ENCODE data around the gene PGA3.

PGA3 gene

GRCh38 chr11:61256710-61257482, 53.6 kb downstream of the PGA3 start:
- no peak overlapping the region for H3K4me3 ChIP-seq
- H3K27me3 ChIP-seq (ENCODE audit: low read depth), result no peaks in the 10 kb centered on the region
- DNase-seq (ENCODE audit: low spot score in 2 of 2), result no peak
- H3K9me3 ChIP-seq, result no peaks in the 10 kb centered on the region
- in situ Hi-C loops (cut with MboI; ENCODE audit: low sequenced_read_pairs), result no loop called here
- no peaks in the 10 kb centered on the region for H3K4me1 ChIP-seq
- no peaks in the 10 kb centered on the region for H3K36me3 ChIP-seq (replicated peaks)

DNA sequence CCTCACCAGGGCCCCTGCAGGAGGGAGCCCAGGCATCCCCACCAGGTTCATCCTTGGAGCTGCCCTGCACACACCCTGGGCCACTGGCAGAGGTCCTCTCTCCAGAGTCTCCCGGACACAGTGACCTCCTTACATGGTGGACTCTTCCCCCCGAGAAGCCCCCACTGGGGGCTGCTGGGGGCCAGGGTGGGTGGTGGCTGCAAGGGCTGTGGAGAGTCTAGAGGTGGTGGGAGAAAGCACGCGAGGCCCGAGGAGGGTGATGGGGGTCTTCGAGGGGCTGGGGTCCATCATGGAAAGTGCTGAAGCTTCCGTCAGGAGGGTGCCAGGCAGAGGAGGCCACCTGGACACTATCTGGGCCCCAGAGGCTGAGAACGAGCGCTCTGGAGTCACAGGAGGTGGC, 55.2 kb downstream of the PGA3 start:
- in situ Hi-C loops (cut with MboI; ENCODE audit: low sequenced_read_pairs), result no loop called here
- Histone ChIP-seq H3K36me3 (replicated peaks) (no peaks in the 10 kb centered on the region), H3K4me1 (no peaks in the 10 kb centered on the region), H3K27me3 (ENCODE audit: low read depth) (no peaks in the 10 kb centered on the region), H3K4me3 (no peak overlapping the region), H3K9me3 (no peaks in the 10 kb centered on the region)
- no peak for DNase-seq (ENCODE audit: low spot score in 2 of 2)

DNA sequence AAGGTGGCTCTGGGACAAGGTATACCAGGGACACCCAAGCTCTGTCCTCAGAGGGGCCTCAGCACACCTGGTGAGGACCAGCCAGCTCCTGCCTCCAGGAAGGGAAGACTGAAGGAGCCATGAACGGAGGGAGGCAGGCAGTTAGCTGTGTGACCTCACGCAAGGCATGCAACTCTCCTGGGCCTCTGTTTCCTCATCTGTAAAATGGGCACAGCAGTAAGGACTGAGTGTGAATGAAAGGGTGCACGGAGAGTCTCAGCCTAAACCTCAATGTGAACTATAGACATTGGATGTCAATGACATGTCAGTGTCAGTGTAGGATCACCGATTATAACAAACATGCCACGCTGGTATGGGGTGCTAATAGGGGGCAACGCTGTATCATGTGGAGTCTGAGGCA, 56.0 kb downstream of the PGA3 start:
- in situ Hi-C loops (cut with MboI; ENCODE audit: low sequenced_read_pairs), result no loop called here
- H3K36me3 ChIP-seq (replicated peaks), result no peaks in the 10 kb centered on the region
- H3K4me1 ChIP-seq, result no peaks in the 10 kb centered on the region
- H3K4me3 ChIP-seq, result no peak overlapping the region
- DNase-seq (ENCODE audit: low spot score in 2 of 2), result no peak
- H3K27me3 ChIP-seq (ENCODE audit: low read depth), result no peaks in the 10 kb centered on the region
- H3K9me3 ChIP-seq, result no peaks in the 10 kb centered on the region

Measured in HAP-1 (cell line).